ENCODE results near the gene FOXN3. TPM values are rescaled to one million over a fixed set of nuclear protein-coding genes. Genes with fewer than 3 reads are reported as not detected.

The FOXN3 gene
- total RNA-seq, 4 donors from 2014 or later, result 98.7 to 116 (median 103) TPM

- peak overlapping the region in 1 of 4 donors; percentile 29 for H3K4me3 ChIP-seq
- WGBS, 2 donors, result 55 to 75% methylated on average over 2 of the region's 2 CpGs
Measured at GRCh38 chr14:89428173-89428523, 11.1 kb upstream of the FOXN3 start.

GRCh38 chr14:89427426-89428172, 10.6 kb upstream of the FOXN3 start:
- Histone ChIP-seq H3K4me1 (peaks cover 0 to 60% (median 51%) of the 10 kb centered on the region in 4 donors), H3K27me3 (no peaks in the 10 kb centered on the region), H3K36me3 (no peaks in the 10 kb centered on the region), H3K27ac (peak overlapping the region; percentile 44 to 89 (median 78)), H3K4me3 (peak overlapping the region in 1 of 4 donors; percentile 29), H3K9me3 (no peaks in the 10 kb centered on the region)
- no peak for TF ChIP-seq CTCF (IDR thresholded peaks at IDR 0.05)
- peak; percentile 65 to 74 for TF ChIP-seq EP300 (IDR thresholded peaks at IDR 0.05)
- WGBS, 2 donors, result 57 to 62% methylated on average over 11 of the region's 11 CpGs
- DNase-seq (ENCODE audit: low spot score in 2 of 2), result no peak

More at GRCh38 chr14:89428173-89428523, 11.1 kb upstream of the FOXN3 start:
- Histone ChIP-seq H3K36me3 (no peaks in the 10 kb centered on the region), H3K27ac (peak overlapping the region; percentile 44 to 89 (median 78)), H3K9me3 (no peaks in the 10 kb centered on the region), H3K4me1 (peaks cover 0 to 56% (median 48%) of the 10 kb centered on the region in 4 donors), H3K27me3 (no peaks in the 10 kb centered on the region)
- DNase-seq (ENCODE audit: low spot score in 2 of 2), result no peak
- TF ChIP-seq EP300 (IDR thresholded peaks at IDR 0.05), result peak in 1 of 2 donors; percentile 4
- TF ChIP-seq POLR2A (IDR thresholded peaks at IDR 0.05), result no peak
- no peak for TF ChIP-seq CTCF (IDR thresholded peaks at IDR 0.05)

GRCh38 chr14:89425931-89426330, 8.9 kb upstream of the FOXN3 start:
- Histone ChIP-seq H3K36me3 (no peaks in the 10 kb centered on the region), H3K4me1 (peaks cover 0 to 54% (median 48%) of the 10 kb centered on the region in 4 donors), H3K27ac (peak overlapping the region in 3 of 4 donors; percentile 19 to 89 (median 87)), H3K4me3 (no peak overlapping the region), H3K27me3 (no peaks in the 10 kb centered on the region), H3K9me3 (no peaks in the 10 kb centered on the region)
- 49% methylated on average over 6 of the region's 6 CpGs for WGBS, 2 donors
- DNase-seq (ENCODE audit: low spot score in 2 of 2), result no peak
- no peak for TF ChIP-seq POLR2A (IDR thresholded peaks at IDR 0.05)
- peak in 1 of 2 donors; percentile 58 for TF ChIP-seq EP300 (IDR thresholded peaks at IDR 0.05)

DNA sequence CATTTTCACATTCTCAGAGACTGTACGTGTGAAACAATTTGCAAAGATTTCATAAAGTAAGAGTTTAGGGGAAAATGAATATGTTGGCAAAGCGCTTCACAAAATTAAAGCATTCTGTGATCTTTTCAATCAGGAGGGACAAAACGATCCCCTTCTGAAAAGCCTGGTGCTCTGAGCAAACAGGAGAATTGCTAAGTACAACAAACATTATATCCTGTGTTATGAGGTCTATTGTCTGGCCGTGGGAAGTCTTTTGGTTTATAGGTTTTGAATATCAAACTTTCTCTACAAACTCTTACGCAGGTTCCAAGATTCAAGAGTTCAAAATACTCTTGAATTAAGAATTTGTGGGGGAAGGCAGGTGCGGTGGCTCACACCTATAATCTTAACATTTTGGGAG, 7.2 kb upstream of the FOXN3 start:
- no peak for DNase-seq (ENCODE audit: low spot score in 2 of 2)
- no peak for TF ChIP-seq CTCF (IDR thresholded peaks at IDR 0.05)
- TF ChIP-seq POLR2A (IDR thresholded peaks at IDR 0.05), result no peak
- no peak for TF ChIP-seq EP300 (IDR thresholded peaks at IDR 0.05)
- Histone ChIP-seq H3K36me3 (no peaks in the 10 kb centered on the region), H3K4me1 (peaks cover 0 to 40% (median 35%) of the 10 kb centered on the region in 4 donors), H3K27ac (no peak overlapping the region), H3K27me3 (no peaks in the 10 kb centered on the region), H3K4me3 (no peak overlapping the region), H3K9me3 (no peaks in the 10 kb centered on the region)
- WGBS, 2 donors, result 80 to 85% methylated on average over 6 of the region's 6 CpGs

DNA sequence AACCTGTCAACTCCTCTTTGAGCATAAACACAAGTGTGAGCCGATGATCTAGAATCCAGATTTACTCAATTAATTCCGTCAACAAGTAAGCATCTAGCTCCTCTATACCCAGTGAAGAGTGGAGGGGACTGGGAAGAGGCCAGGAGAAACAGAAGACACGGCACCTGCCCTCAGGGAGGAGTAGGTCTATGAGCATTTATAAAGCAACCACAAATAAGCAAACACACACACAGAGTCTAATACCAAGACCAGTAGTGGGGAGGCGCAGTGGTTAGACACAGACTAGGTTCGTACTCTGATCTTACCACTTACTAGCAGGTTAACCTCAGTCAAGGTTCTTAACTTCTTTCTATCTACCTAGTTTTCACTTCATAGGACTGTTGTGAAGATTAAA, 5.9 kb upstream of the FOXN3 start:
- H3K36me3 ChIP-seq, result no peaks in the 10 kb centered on the region
- WGBS, 2 donors, result 65 to 75% methylated on average over 5 of the region's 5 CpGs
- DNase-seq (ENCODE audit: low spot score in 2 of 2), result no peak
- H3K27me3 ChIP-seq, result no peaks in the 10 kb centered on the region
- H3K4me3 ChIP-seq, result no peak overlapping the region
- no peaks in the 10 kb centered on the region for H3K9me3 ChIP-seq
- no peak for TF ChIP-seq EP300 (IDR thresholded peaks at IDR 0.05)
- peaks cover 0 to 40% (median 29%) of the 10 kb centered on the region in 4 donors for H3K4me1 ChIP-seq
- H3K27ac ChIP-seq, result no peak overlapping the region

GRCh38 chr14:89422181-89422951, 5.3 kb upstream of the FOXN3 start:
- WGBS, 2 donors, result 77 to 80% methylated on average over 11 of the region's 11 CpGs
- Histone ChIP-seq H3K4me3 (no peak overlapping the region), H3K4me1 (peaks cover 0 to 37% (median 27%) of the 10 kb centered on the region in 4 donors), H3K27me3 (no peaks in the 10 kb centered on the region), H3K36me3 (no peaks in the 10 kb centered on the region), H3K27ac (peak overlapping the region in 1 of 4 donors; percentile 14), H3K9me3 (no peaks in the 10 kb centered on the region)
- TF ChIP-seq CTCF (IDR thresholded peaks at IDR 0.05) (no peak), EP300 (IDR thresholded peaks at IDR 0.05) (no peak), POLR2A (IDR thresholded peaks at IDR 0.05) (no peak)
- no peak for DNase-seq (ENCODE audit: low spot score in 2 of 2)
